IMR-90 (cell line): Measurements from ENCODE around the gene RAB3C. TPM values are rescaled to one million over a fixed set of nuclear protein-coding genes. Genes with fewer than 3 reads are reported as not detected.

Experiments
- ATAC-seq: fragments of 200-7000 bp; cut with Tn5 transposase; 2 replicates; pipeline ENCODE4 v1.9.1; 2020; ENCODE audit warnings: low read depth, mild to moderate bottlenecking, moderate library complexity
- BruUV-seq: library from RNA; stranded (reverse); fragments of 400-500 nt; replicated peaks from 2 replicates; lab custom pipeline; 2021; lab: Mats Ljungman, UMichigan
- CTCF ChIA-PET: fragments of 300-600 bp; formaldehyde crosslinking; extraction: SDS; loops from one replicate; lab custom pipeline; 2021; ENCODE audit warnings: antibody characterized with exemption; lab: Yijun Ruan, JAX
- POLR2A ChIA-PET: fragments of 300-600 bp; sonication (Branson Sonifier 250); formaldehyde crosslinking; loops from one replicate; lab custom pipeline; 2022; ENCODE audit warnings: antibody characterized with exemption; ENCODE audit not compliant: unreplicated experiment; lab: Charles Lee
- DNase-seq: peaks from one replicate; pipeline ENCODE4 v3.0.0; 2013
- H2AFZ ChIP-seq: replicated peaks from 2 replicates; pipeline ENCODE3; 2013; ENCODE audit warnings: low read length, mild to moderate bottlenecking; ENCODE audit not compliant: poor library complexity
- H2AK5ac ChIP-seq: 2 replicates; pipeline ENCODE4 v1.6.1; 2013; ENCODE audit warnings: low read depth, low read length, inconsistent platforms
- H2AK9ac ChIP-seq: replicated peaks from 2 replicates; pipeline ENCODE3; 2013; ENCODE audit warnings: mild to moderate bottlenecking, low read depth, low read length, moderate library complexity; ENCODE audit not compliant: poor library complexity
- H2BK120ac ChIP-seq: 2 replicates; pipeline ENCODE4 v1.6.1; 2013; ENCODE audit warnings: low read depth, low read length, inconsistent platforms
- H2BK15ac ChIP-seq: 3 replicates; pipeline ENCODE4 v1.6.1; 2013; ENCODE audit warnings: low read depth, low read length, inconsistent platforms
- H2BK20ac ChIP-seq: 2 replicates; pipeline ENCODE4 v1.6.1; 2013; ENCODE audit warnings: low read depth, mild to moderate bottlenecking, inconsistent platforms, low read length, moderate library complexity
- H2BK5ac ChIP-seq: 2 replicates; pipeline ENCODE4 v1.6.1; 2013; ENCODE audit warnings: mild to moderate bottlenecking, low read depth, low read length, inconsistent platforms; ENCODE audit not compliant: poor library complexity, severe bottlenecking
- H3K14ac ChIP-seq: replicated peaks from 2 replicates; pipeline ENCODE4 v1.6.1; 2013; ENCODE audit warnings: low read depth, low read length, inconsistent platforms
- H3K18ac ChIP-seq: 2 replicates; pipeline ENCODE4 v1.6.1; 2013; ENCODE audit warnings: low read depth, low read length, control low read depth
- H3K23ac ChIP-seq: 2 replicates; pipeline ENCODE4 v1.6.1; 2013; ENCODE audit warnings: low read depth, low read length, inconsistent platforms
- H3K27ac ChIP-seq: 2 replicates; pipeline ENCODE4 v1.5.1; 2013; ENCODE audit warnings: mild to moderate bottlenecking, control low read depth, low read length; ENCODE audit not compliant: insufficient read depth
- H3K27me3 ChIP-seq: 2 replicates; pipeline ENCODE4 v1.6.1; 2013; ENCODE audit warnings: low read length; ENCODE audit not compliant: control insufficient read depth, insufficient read depth
- H3K36me3 ChIP-seq: 2 replicates; pipeline ENCODE4 v1.6.1; 2013; ENCODE audit warnings: low read length, mixed read lengths; ENCODE audit not compliant: control insufficient read depth, insufficient read depth
- H3K4ac ChIP-seq: 2 replicates; pipeline ENCODE4 v1.6.1; 2013; ENCODE audit warnings: low read depth, low read length, inconsistent platforms
- H3K4me1 ChIP-seq: 2 replicates; pipeline ENCODE4 v1.6.1; 2013; ENCODE audit warnings: low read length, mixed read lengths; ENCODE audit not compliant: control insufficient read depth, insufficient read depth
- H3K4me2 ChIP-seq: 2 replicates; pipeline ENCODE4 v1.6.1; 2013; ENCODE audit warnings: low read depth, mild to moderate bottlenecking, control low read depth, low read length, moderate library complexity
- H3K4me3 ChIP-seq: 2 replicates; pipeline ENCODE4 v1.5.1; 2013; ENCODE audit warnings: low read depth, mild to moderate bottlenecking, control low read depth, low read length, moderate library complexity; ENCODE audit not compliant: insufficient read depth
- H3K56ac ChIP-seq: 2 replicates; pipeline ENCODE4 v1.6.1; 2013; ENCODE audit warnings: low read length, inconsistent platforms; ENCODE audit not compliant: insufficient read depth; ENCODE audit errors: extremely low read depth
- H3K79me1 ChIP-seq, 2 experiments: 2 replicates each; pipeline ENCODE4 v1.6.1; 2013; ENCODE audit warnings: low read length in 2 of 2, inconsistent platforms in 1 of 2, low read depth in 1 of 2
- H3K9ac ChIP-seq: 2 replicates; pipeline ENCODE4 v1.6.1; 2013; ENCODE audit warnings: low read depth, low read length, control low read depth
- H3K9me1 ChIP-seq: 2 replicates; pipeline ENCODE4 v1.6.1; 2013; ENCODE audit warnings: low read length, inconsistent platforms; ENCODE audit not compliant: insufficient read depth
- H3K9me3 ChIP-seq: 2 replicates; pipeline ENCODE4 v1.6.1; 2013; ENCODE audit warnings: low read length; ENCODE audit not compliant: control insufficient read depth, insufficient read depth
- H4K20me1 ChIP-seq: 2 replicates; pipeline ENCODE4 v1.6.1; 2013; ENCODE audit warnings: low read length, inconsistent platforms; ENCODE audit not compliant: insufficient read depth
- H4K5ac ChIP-seq: 2 replicates; pipeline ENCODE4 v1.6.1; 2013; ENCODE audit warnings: mild to moderate bottlenecking, low read depth, low read length, control low read depth
- H4K8ac ChIP-seq, 2 experiments: 2 replicates each; pipeline ENCODE4 v1.6.1; 2013; ENCODE audit warnings: low read depth in 2 of 2, low read length in 2 of 2, control low read depth in 1 of 2, inconsistent platforms in 1 of 2
- H4K91ac ChIP-seq: 2 replicates; pipeline ENCODE4 v1.6.1; 2013; ENCODE audit warnings: low read depth, low read length, inconsistent platforms; ENCODE audit not compliant: insufficient read depth
- BHLHE40 ChIP-seq: fragments of 150-350 bp; IDR thresholded peaks from 2 replicates; pipeline ENCODE4 v1.6.1; 2016; ENCODE audit warnings: mild to moderate bottlenecking, low read depth, low read length
- CEBPB ChIP-seq: IDR thresholded peaks from 2 replicates; pipeline ENCODE4 v1.6.1; 2012; ENCODE audit warnings: low read depth, low read length, improper control_type of control experiment
- CHD1 ChIP-seq: IDR thresholded peaks from 2 replicates; pipeline ENCODE4 v1.6.1; 2012; ENCODE audit warnings: low read depth, low read length, improper control_type of control experiment
- MAFK ChIP-seq: IDR thresholded peaks from 2 replicates; pipeline ENCODE4 v1.6.1; 2012; ENCODE audit warnings: low read depth, low read length, improper control_type of control experiment
- MAZ ChIP-seq: IDR thresholded peaks from 2 replicates; pipeline ENCODE4 v1.6.1; 2012; ENCODE audit warnings: low read depth, mild to moderate bottlenecking, low read length, improper control_type of control experiment, moderate library complexity, borderline replicate concordance
- MXI1 ChIP-seq: IDR thresholded peaks from 2 replicates; pipeline ENCODE4 v1.6.1; 2012; ENCODE audit warnings: low read depth, mild to moderate bottlenecking, low read length, moderate library complexity, borderline replicate concordance
- NFE2L2 ChIP-seq: fragments of 150-350 bp; IDR thresholded peaks from 2 replicates; pipeline ENCODE4 v1.6.1; 2016; ENCODE audit warnings: low read depth, mild to moderate bottlenecking, low read length
- POLR2A ChIP-seq: IDR thresholded peaks from 2 replicates; pipeline ENCODE4 v1.6.1; 2012; ENCODE audit warnings: mild to moderate bottlenecking, low read depth, low read length
- RAD21 ChIP-seq: IDR thresholded peaks from 2 replicates; pipeline ENCODE4 v1.6.1; 2012; ENCODE audit warnings: low read length, improper control_type of control experiment
- RCOR1 ChIP-seq: IDR thresholded peaks from 2 replicates; pipeline ENCODE4 v1.6.1; 2012; ENCODE audit warnings: mild to moderate bottlenecking, low read length, improper control_type of control experiment; ENCODE audit not compliant: insufficient replicate concordance
- RFX5 ChIP-seq: IDR thresholded peaks from 2 replicates; pipeline ENCODE4 v1.8.0; 2012; ENCODE audit warnings: low read depth, mild to moderate bottlenecking, low read length, moderate library complexity
- WGBS, 2 experiments: methylation state at CpG; one replicate each; pipeline versions ENCODE4 v1.1.5 to v1.1.7; 2013; ENCODE audit warnings: missing lambda C conversion rate in 2 of 2; ENCODE audit not compliant: insufficient read length in 1 of 2; ENCODE audit errors: extremely low coverage in 2 of 2; 5-methylcytosine and 5-hydroxymethylcytosine counted together
- dilution Hi-C: fragments of 300-500 bp; cut with HindIII; formaldehyde crosslinking; loops from one replicate; pipeline ENCODE4 v1.14.3; 2018; ENCODE audit warnings: low sequenced_read_pairs; ENCODE audit not compliant: unreplicated experiment
- in situ Hi-C: fragments of 300-500 bp; cut with MboI; formaldehyde crosslinking; loops from 3 replicates; pipeline ENCODE4 v1.14.3; 2019; ENCODE audit warnings: low sequenced_read_pairs, inconsistent platforms, mixed read lengths
- intact Hi-C: fragments of 100-400 bp; cut with micrococcal nuclease; formaldehyde crosslinking; loops from 2 replicates; pipeline ENCODE4 v1.10.0; 2022
- polyA plus RNA-seq, 3 experiments: library from polyadenylated mRNA; depleted of rRNA; stranded (reverse); fragments of >200 nt; gene quantifications; 2 replicates each; pipeline ENCODE4 v1.2.3, GENCODE V29; 2012; ENCODE audit warnings: low replicate concordance in 1 of 3
- total RNA-seq: library from RNA; depleted of rRNA; stranded (reverse); fragments of >200 nt; gene quantifications from 2 replicates; pipeline ENCODE4 v1.2.3, GENCODE V29; 2012
- TF ChIP-seq, protein P1 (sequence below): conservative IDR thresholded peaks from 2 replicates; pipeline ENCODE4 v1.5.1; 2012; ENCODE audit warnings: mild to moderate bottlenecking, low read depth, low read length, improper control_type of control experiment
- TF ChIP-seq, protein P2 (sequence below): fragments of 150-350 bp; IDR thresholded peaks from 2 replicates; pipeline ENCODE4 v1.6.1; 2017; ENCODE audit warnings: mild to moderate bottlenecking, antibody characterized with exemption, low read length, low read depth
- TF ChIP-seq, protein P3 (sequence below): fragments of 150-350 bp; IDR thresholded peaks from 2 replicates; pipeline ENCODE4 v1.6.1; 2016; ENCODE audit warnings: low read depth, mild to moderate bottlenecking, low read length, moderate library complexity, borderline replicate concordance

The RAB3C gene
- total and polyA plus RNA-seq, 2 of the 4 experiments (the other 2 are of a cell fraction): not detected

DNA sequence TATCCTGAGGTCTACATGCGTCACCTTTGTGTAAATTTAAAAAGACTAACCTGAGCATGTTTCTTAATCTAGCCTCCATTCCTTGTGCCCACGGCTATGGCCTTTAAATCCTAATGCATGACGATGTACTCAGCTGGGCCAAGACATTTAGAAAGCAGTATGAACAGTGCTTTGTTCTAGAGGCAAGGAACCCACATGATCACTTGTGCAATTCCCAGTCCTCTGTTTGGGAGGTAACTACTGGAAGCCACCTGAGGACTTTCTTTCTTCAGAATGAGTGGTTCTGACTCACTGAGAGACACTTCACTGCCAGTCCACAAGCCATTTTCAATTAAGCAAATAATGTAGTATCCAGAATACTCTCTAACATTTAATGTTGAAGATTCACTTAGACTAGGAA, 181.3 kb downstream of the RAB3C start:
- Histone ChIP-seq H3K27me3 (no peaks in the 10 kb centered on the region; the same call in 1 of the 2 replicates), H3K4me1 (no peaks in the 10 kb centered on the region), H3K14ac (no peak overlapping the region), H2AK9ac (no peak overlapping the region), H4K5ac (no peak overlapping the region), H4K8ac (no peak overlapping the region), H2BK5ac (no peak overlapping the region), H3K36me3 (no peaks in the 10 kb centered on the region), H3K23ac (no peak overlapping the region), H3K27ac (no peak overlapping the region), H3K79me1 (no peaks in the 10 kb centered on the region), H4K91ac (no peak overlapping the region), H3K4me2 (no peak overlapping the region), H3K9ac (no peak overlapping the region), H2BK120ac (no peak overlapping the region), H2AFZ (no peak overlapping the region), H2AK5ac (no peak overlapping the region), H2BK15ac (no peak overlapping the region), H3K9me1 (no peaks in the 10 kb centered on the region), H3K4ac (no peak overlapping the region), H3K56ac (no peak overlapping the region), H3K18ac (no peak overlapping the region), H3K9me3 (no peaks in the 10 kb centered on the region), H4K20me1 (no peaks in the 10 kb centered on the region), H3K4me3 (no peak overlapping the region), H2BK20ac (no peak overlapping the region)
- dilution Hi-C loops (no loop called here), in situ Hi-C loops (no loop called here), intact Hi-C loops (no loop called here)
- TF ChIP-seq, protein P1, sequence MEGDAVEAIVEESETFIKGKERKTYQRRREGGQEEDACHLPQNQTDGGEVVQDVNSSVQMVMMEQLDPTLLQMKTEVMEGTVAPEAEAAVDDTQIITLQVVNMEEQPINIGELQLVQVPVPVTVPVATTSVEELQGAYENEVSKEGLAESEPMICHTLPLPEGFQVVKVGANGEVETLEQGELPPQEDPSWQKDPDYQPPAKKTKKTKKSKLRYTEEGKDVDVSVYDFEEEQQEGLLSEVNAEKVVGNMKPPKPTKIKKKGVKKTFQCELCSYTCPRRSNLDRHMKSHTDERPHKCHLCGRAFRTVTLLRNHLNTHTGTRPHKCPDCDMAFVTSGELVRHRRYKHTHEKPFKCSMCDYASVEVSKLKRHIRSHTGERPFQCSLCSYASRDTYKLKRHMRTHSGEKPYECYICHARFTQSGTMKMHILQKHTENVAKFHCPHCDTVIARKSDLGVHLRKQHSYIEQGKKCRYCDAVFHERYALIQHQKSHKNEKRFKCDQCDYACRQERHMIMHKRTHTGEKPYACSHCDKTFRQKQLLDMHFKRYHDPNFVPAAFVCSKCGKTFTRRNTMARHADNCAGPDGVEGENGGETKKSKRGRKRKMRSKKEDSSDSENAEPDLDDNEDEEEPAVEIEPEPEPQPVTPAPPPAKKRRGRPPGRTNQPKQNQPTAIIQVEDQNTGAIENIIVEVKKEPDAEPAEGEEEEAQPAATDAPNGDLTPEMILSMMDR: no peak
- no peak for TF ChIP-seq CHD1
- TF ChIP-seq MAZ: no peak
- no peak for TF ChIP-seq RAD21
- TF ChIP-seq MAFK: no peak
- TF ChIP-seq NFE2L2: no peak
- TF ChIP-seq POLR2A: no peak
- no peak for TF ChIP-seq BHLHE40
- TF ChIP-seq, protein P2, sequence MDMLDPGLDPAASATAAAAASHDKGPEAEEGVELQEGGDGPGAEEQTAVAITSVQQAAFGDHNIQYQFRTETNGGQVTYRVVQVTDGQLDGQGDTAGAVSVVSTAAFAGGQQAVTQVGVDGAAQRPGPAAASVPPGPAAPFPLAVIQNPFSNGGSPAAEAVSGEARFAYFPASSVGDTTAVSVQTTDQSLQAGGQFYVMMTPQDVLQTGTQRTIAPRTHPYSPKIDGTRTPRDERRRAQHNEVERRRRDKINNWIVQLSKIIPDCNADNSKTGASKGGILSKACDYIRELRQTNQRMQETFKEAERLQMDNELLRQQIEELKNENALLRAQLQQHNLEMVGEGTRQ: no peak
- no peak for TF ChIP-seq RFX5
- TF ChIP-seq, protein P3, sequence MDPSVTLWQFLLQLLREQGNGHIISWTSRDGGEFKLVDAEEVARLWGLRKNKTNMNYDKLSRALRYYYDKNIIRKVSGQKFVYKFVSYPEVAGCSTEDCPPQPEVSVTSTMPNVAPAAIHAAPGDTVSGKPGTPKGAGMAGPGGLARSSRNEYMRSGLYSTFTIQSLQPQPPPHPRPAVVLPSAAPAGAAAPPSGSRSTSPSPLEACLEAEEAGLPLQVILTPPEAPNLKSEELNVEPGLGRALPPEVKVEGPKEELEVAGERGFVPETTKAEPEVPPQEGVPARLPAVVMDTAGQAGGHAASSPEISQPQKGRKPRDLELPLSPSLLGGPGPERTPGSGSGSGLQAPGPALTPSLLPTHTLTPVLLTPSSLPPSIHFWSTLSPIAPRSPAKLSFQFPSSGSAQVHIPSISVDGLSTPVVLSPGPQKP: no peak
- TF ChIP-seq RCOR1: no peak
- no peak for TF ChIP-seq MXI1
- no peak for TF ChIP-seq CEBPB
- ATAC-seq: no peak
- no TSS peak for BruUV-seq
- CTCF ChIA-PET: interaction anchor here (1.0 kb wide), 1 partner anchor 110 kb away, joined by 3 read pairs; no protein-coding TSS in a partner anchor
- no peak for DNase-seq
- POLR2A ChIA-PET: no interaction called here
- WGBS, 2 experiments: no CpG with 5 or more reads among the region's 3 CpGs
